Measurements from ENCODE around the gene TSEN34. TPM values are rescaled to one million over a fixed set of nuclear protein-coding genes. Genes with fewer than 3 reads are reported as not detected.

Gene TSEN34
- total RNA-seq, 1 donor from 2014 or later: 22.6 TPM

Other genes starting within 250 kb of the TSEN34 start
- gene CACNG8, start 228.4 kb upstream of the TSEN34 start, total RNA-seq: 0.11 TPM
- gene CACNG6, start 199.7 kb upstream of the TSEN34 start, total RNA-seq: not detected
- not detected for gene VSTM1, start 127.4 kb upstream of the TSEN34 start, total RNA-seq
- gene TARM1, start 109.9 kb upstream of the TSEN34 start, total RNA-seq: not detected
- gene OSCAR, start 90.5 kb upstream of the TSEN34 start, total RNA-seq: 1.2 TPM
- 283 TPM for gene NDUFA3, start 88.5 kb upstream of the TSEN34 start, total RNA-seq
- gene TFPT, start 75.7 kb upstream of the TSEN34 start, total RNA-seq: 15.2 TPM
- gene PRPF31, start 75.6 kb upstream of the TSEN34 start, total RNA-seq: 34.0 TPM
- 22.3 TPM for gene CNOT3, start 53.5 kb upstream of the TSEN34 start, total RNA-seq
- gene LENG1, start 31.6 kb upstream of the TSEN34 start, total RNA-seq: 8.3 TPM
- 4.3 TPM for gene TMC4, start 18.1 kb upstream of the TSEN34 start, total RNA-seq
- gene MBOAT7, start 1.7 kb upstream of the TSEN34 start, total RNA-seq: 24.3 TPM
- 615 TPM for gene RPS9, start 9.6 kb downstream of the TSEN34 start, total RNA-seq
- 2.7 TPM for gene LILRB3, start 31.7 kb downstream of the TSEN34 start, total RNA-seq
- gene LILRA6, start 51.5 kb downstream of the TSEN34 start, total RNA-seq: 2.7 TPM
- 4.4 TPM for gene LILRB5, start 66.0 kb downstream of the TSEN34 start, total RNA-seq
- gene LILRB2, start 89.8 kb downstream of the TSEN34 start, total RNA-seq: 2.8 TPM
- 2.1 TPM for gene LILRA5, start 121.9 kb downstream of the TSEN34 start, total RNA-seq
- not detected for gene LILRA4, start 147.9 kb downstream of the TSEN34 start, total RNA-seq
- gene LAIR1, start 173.6 kb downstream of the TSEN34 start, total RNA-seq: 5.1 TPM
- gene TTYH1, start 224.2 kb downstream of the TSEN34 start, total RNA-seq: 1.3 TPM

Data from cardiac septum (tissue), 1 donor.